CD4-positive, alpha-beta T cell treated with Interleukin-21 for 1 hour (primary cell): Measurements from ENCODE around the gene CHSY1.

Experiments
- DNase-seq: peaks from one replicate; pipeline ENCODE4 v3.0.0-alpha.2; 2020

The CHSY1 gene

GRCh38 chr15:101267320-101268104 lies 15.7 kb upstream of the CHSY1 start:
- no peak for DNase-seq

- DNase-seq = no peak
These were observed 14.9 kb upstream of the CHSY1 start for GRCh38 chr15:101266787-101267186.

- DNase-seq = no peak
These were observed 14.2 kb upstream of the CHSY1 start for GRCh38 chr15:101266034-101266433.

GRCh38 chr15:101264911-101265641 lies 13.2 kb upstream of the CHSY1 start:
- no peak for DNase-seq

GRCh38 chr15:101264011-101264410 lies 12.2 kb upstream of the CHSY1 start:
- DNase-seq = no peak

GRCh38 chr15:101262551-101262950 lies 10.7 kb upstream of the CHSY1 start:
- no peak for DNase-seq

GRCh38 chr15:101258238-101259144 lies 6.6 kb upstream of the CHSY1 start:
- peak; percentile 73 for DNase-seq

- peak; percentile 28 for DNase-seq
These were observed 4.9 kb upstream of the CHSY1 start for GRCh38 chr15:101256757-101257156.

- no peak for DNase-seq
These were observed 3.9 kb upstream of the CHSY1 start for GRCh38 chr15:101255615-101256241.

GRCh38 chr15:101255051-101255395 lies 3.2 kb upstream of the CHSY1 start:
- DNase-seq = no peak

- DNase-seq = no peak
These were observed 2.6 kb upstream of the CHSY1 start for GRCh38 chr15:101254157-101255050.

- no peak for DNase-seq
These were observed 988 bp upstream of the CHSY1 start for GRCh38 chr15:101252836-101253235.

GRCh38 chr15:101250873-101251829 lies 697 bp downstream of the CHSY1 start:
- peak; percentile 27 for DNase-seq

GRCh38 chr15:101250341-101250831 lies 1.5 kb downstream of the CHSY1 start:
- no peak for DNase-seq

- DNase-seq = no peak
These were observed 3.6 kb downstream of the CHSY1 start for GRCh38 chr15:101248274-101248673.

- no peak for DNase-seq
These were observed 4.8 kb downstream of the CHSY1 start for GRCh38 chr15:101246824-101247745.

- no peak for DNase-seq
These were observed 5.5 kb downstream of the CHSY1 start for GRCh38 chr15:101246391-101246790.

- DNase-seq = no peak
These were observed 6.8 kb downstream of the CHSY1 start for GRCh38 chr15:101244889-101245668.
